Thoracic aorta (tissue), 2 donors: Measurements from ENCODE around the gene UBAC2. TPM values are rescaled to one million over a fixed set of nuclear protein-coding genes. Genes with fewer than 3 reads are reported as not detected.

Experiments
- ATAC-seq: fragments of 150-250 bp; one replicate; pipeline ENCODE4 v1.8.0; 2017; ENCODE audit warnings: low read depth; ENCODE audit not compliant: insufficient number of reproducible peaks, low FRiP score
- DNase-seq: peaks from one replicate; pipeline ENCODE4 v3.0.0-alpha.2; 2020; ENCODE audit warnings: low spot score
- H3K27ac ChIP-seq, 2 donors: fragments of 200-600 bp; sonication (generic); 1 replicate in 1 of 2; 2 replicates in 1 of 2; pipeline ENCODE4 v1.5.1; 2016; ENCODE audit warnings: mild to moderate bottlenecking in 2 of 2, moderate library complexity in 2 of 2
- H3K27me3 ChIP-seq: fragments of 200-600 bp; sonication (generic); replicated peaks from 2 replicates; pipeline ENCODE4 v1.6.0; 2016; ENCODE audit warnings: mild to moderate bottlenecking; ENCODE audit not compliant: insufficient read depth
- H3K36me3 ChIP-seq: fragments of 200-600 bp; sonication (generic); one replicate; pipeline ENCODE4 v1.5.1; 2016
- H3K4me1 ChIP-seq, 2 donors: fragments of 200-600 bp; sonication (generic); 1 replicate in 1 of 2; 2 replicates in 1 of 2; pipeline versions ENCODE4 v1.5.1 to v1.6.0; 2016; ENCODE audit warnings: low read depth in 2 of 2, mild to moderate bottlenecking in 1 of 2; ENCODE audit not compliant: control insufficient read depth in 1 of 2
- H3K4me3 ChIP-seq: fragments of 200-600 bp; sonication (generic); 2 replicates; pipeline ENCODE4 v1.5.1; 2016; ENCODE audit warnings: mild to moderate bottlenecking
- H3K9me3 ChIP-seq: fragments of 200-600 bp; sonication (generic); 2 replicates; pipeline ENCODE4 v1.5.1; 2016
- total RNA-seq, 2 donors: library from RNA; depleted of rRNA; stranded (reverse); fragments of >200 nt; gene quantifications; one replicate each; pipeline versions ENCODE4 v1.1.0 to v1.2.3, GENCODE V29; 2016
- TF ChIP-seq, protein P1 (sequence below): fragments of 200-600 bp; sonication (generic); IDR thresholded peaks from one replicate; pipeline ENCODE4 v1.5.1; 2019; ENCODE audit warnings: antibody characterized with exemption

The UBAC2 gene
- total RNA-seq, 2 donors from 2014 or later, result 41.3 to 49.7 TPM

DNA sequence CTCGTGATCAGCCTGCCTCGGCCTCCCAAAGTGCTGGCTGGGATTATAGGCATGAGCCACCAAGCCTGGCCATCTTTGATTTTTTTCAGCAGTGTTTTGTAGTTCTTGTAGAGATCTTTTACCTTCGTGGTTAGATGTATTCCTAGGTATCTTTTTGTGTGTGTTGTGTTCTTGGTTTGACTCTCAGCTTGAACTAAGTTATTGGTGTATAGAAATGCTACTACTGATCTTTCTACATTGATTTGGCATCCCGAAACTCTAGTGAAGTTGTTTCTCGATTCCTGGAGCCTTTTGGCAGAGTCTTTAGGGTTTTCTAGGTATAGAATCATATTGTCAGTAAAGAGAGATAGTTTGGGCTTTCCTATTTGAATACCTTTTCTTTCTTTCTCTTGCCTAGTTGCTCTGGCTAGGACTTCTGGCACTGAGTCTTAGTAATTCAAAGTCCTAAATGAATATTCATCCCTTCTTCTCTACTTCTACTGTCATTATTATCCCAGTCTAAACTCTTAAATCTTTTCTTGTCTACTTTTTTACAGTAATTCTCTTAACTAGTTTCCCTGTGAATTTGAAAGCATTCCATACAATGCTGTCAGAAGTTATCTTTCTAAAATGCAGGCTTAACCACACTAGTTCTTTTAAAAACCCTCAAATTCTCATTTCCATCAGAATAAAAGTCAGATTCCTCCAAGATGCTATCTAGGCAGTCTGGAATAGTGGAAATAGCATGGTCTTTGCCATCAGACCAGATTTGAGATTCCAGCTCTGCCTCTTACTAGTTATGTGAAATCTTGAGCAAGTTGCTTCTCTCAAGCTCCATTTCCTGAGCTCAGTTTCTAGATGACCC lies 50.5 kb downstream of the UBAC2 start:
- Histone ChIP-seq H3K4me1 (peaks cover 0 to 2% of the 10 kb centered on the region in 2 donors), H3K27ac (no peak overlapping the region), H3K4me3 (no peak overlapping the region), H3K36me3 (no peaks in the 10 kb centered on the region), H3K27me3 (no peaks in the 10 kb centered on the region), H3K9me3 (no peaks in the 10 kb centered on the region)
- DNase-seq (no peak), ATAC-seq (no peak)
- TF ChIP-seq, protein P1, sequence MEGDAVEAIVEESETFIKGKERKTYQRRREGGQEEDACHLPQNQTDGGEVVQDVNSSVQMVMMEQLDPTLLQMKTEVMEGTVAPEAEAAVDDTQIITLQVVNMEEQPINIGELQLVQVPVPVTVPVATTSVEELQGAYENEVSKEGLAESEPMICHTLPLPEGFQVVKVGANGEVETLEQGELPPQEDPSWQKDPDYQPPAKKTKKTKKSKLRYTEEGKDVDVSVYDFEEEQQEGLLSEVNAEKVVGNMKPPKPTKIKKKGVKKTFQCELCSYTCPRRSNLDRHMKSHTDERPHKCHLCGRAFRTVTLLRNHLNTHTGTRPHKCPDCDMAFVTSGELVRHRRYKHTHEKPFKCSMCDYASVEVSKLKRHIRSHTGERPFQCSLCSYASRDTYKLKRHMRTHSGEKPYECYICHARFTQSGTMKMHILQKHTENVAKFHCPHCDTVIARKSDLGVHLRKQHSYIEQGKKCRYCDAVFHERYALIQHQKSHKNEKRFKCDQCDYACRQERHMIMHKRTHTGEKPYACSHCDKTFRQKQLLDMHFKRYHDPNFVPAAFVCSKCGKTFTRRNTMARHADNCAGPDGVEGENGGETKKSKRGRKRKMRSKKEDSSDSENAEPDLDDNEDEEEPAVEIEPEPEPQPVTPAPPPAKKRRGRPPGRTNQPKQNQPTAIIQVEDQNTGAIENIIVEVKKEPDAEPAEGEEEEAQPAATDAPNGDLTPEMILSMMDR, result no peak

DNA sequence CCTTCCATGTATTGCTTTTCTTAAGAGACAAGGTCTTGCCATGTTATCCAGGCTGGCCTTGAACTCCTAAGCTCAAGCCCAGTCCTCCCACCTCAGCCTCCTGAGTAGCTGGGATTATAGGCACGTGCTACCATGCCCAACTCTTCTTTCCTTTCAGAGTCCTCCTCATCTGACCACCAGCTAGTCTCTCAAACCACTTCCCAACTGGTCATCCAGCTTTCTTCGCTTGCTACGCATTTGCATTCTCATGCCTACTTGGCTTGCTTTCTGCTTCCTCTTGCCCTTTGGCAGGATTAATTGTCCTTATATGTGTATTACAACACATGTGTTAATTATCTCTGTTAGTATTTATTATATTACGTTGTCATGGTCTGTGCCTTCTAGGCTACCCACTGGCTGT lies 51.3 kb downstream of the UBAC2 start:
- no peaks in the 10 kb centered on the region for H3K9me3 ChIP-seq
- ATAC-seq, result no peak
- H3K4me3 ChIP-seq, result no peak overlapping the region
- H3K27ac ChIP-seq, result no peak overlapping the region
- no peak for DNase-seq
- peaks cover 4 to 9% of the 10 kb centered on the region in 2 donors for H3K4me1 ChIP-seq
- H3K27me3 ChIP-seq, result no peaks in the 10 kb centered on the region
- H3K36me3 ChIP-seq, result no peaks in the 10 kb centered on the region
- TF ChIP-seq, protein P1, result no peak

DNA sequence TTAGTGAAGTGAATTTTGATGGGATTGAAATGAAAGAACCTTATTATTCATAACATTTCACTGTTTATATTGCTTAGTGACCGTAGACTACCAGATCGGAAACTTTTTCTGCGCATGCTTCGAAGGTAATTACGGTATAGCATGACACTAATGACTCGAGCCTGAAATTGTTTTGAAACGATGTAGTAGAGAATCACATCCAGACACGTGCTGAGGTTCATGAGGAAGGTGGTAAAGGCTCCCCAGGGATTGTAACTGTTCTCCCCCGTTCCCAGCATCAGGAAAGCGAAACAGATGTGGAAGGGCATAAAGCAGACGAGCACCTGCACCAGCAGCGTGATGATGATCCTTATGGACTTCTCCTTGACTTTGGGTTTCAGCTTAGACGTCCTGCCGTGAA lies 54.2 kb downstream of the UBAC2 start:
- ATAC-seq, result no peak
- TF ChIP-seq, protein P1, result no peak
- H3K27ac ChIP-seq, result no peak overlapping the region
- no peak overlapping the region for H3K4me3 ChIP-seq
- H3K27me3 ChIP-seq, result no peaks in the 10 kb centered on the region
- H3K36me3 ChIP-seq, result no peaks in the 10 kb centered on the region
- peaks cover 4 to 9% of the 10 kb centered on the region in 2 donors for H3K4me1 ChIP-seq
- no peak for DNase-seq
- no peaks in the 10 kb centered on the region for H3K9me3 ChIP-seq

DNA sequence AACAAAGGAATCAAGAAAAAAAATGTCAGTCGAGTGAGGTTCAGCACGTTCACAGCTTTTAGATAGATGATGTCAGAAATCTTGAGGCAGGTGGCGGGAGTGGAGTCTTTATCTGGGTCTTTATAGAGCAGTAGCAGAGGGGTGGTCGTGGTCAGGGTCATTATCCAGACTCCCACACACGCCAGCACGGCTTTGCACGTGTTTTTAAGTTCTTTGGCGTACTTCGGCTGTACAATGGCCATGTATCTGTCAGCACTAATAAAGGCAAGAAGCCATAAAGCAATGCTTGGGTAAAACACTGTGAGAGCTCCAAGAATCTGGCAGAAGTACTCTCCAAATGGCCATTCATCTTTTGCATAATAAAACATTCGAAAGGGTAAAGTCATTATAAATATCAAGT lies 54.6 kb downstream of the UBAC2 start:
- no peak for DNase-seq
- H3K27me3 ChIP-seq, result no peaks in the 10 kb centered on the region
- TF ChIP-seq, protein P1, result no peak

DNA sequence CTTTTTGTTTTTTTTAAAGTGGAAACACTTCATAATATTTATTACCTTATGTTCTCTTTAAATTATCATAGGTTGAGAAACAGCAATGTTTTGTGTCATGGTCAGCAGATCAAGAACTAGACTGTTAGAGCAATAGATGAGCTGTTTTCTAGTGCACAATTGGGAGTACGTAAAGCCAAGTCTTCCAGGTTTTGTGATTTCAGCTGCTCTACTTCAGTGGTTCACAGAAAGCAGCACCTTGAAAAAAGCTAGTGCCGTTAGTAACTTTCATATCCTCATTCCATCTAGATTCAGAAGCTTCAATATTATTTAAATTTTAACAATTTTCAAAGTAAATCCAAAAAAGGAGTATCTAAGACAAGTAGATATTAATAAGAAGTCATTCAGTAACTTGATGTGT lies 55.6 kb downstream of the UBAC2 start:
- DNase-seq (no peak), ATAC-seq (no peak)
- no peak overlapping the region for H3K27ac ChIP-seq
- H3K4me3 ChIP-seq, result no peak overlapping the region
- no peaks in the 10 kb centered on the region for H3K9me3 ChIP-seq
- no peaks in the 10 kb centered on the region for H3K27me3 ChIP-seq
- H3K4me1 ChIP-seq, result peaks cover 4 to 9% of the 10 kb centered on the region in 2 donors
- TF ChIP-seq, protein P1, result no peak
- H3K36me3 ChIP-seq, result no peaks in the 10 kb centered on the region

More for the DNA sequence above, 54.6 kb downstream of the UBAC2 start:
- ATAC-seq, result no peak
- no peaks in the 10 kb centered on the region for H3K9me3 ChIP-seq
- H3K27ac ChIP-seq, result no peak overlapping the region
- no peak overlapping the region for H3K4me3 ChIP-seq
- no peaks in the 10 kb centered on the region for H3K36me3 ChIP-seq
- H3K4me1 ChIP-seq, result peaks cover 4 to 9% of the 10 kb centered on the region in 2 donors
